Fibroblast of the aortic adventitia (primary cell): Measurements from ENCODE around the gene PSMB5. TPM values are rescaled to one million over a fixed set of nuclear protein-coding genes. Genes with fewer than 3 reads are reported as not detected.

Source experiments
- DNase-seq: peaks from one replicate; pipeline ENCODE4 v3.0.0-alpha.2; 2010; ENCODE audit warnings: low read depth
- H3K4me3 ChIP-seq: 2 replicates; pipeline ENCODE4 v1.5.1; 2011; ENCODE audit warnings: low read depth, mild to moderate bottlenecking, control low read depth, low read length, moderate library complexity
- total RNA-seq: library from RNA; depleted of rRNA; stranded (reverse); fragments of >200 nt; gene quantifications from 2 replicates; pipeline ENCODE4 v1.2.3, GENCODE V29; 2012; ENCODE audit warnings: low replicate concordance
- TF ChIP-seq, protein P1 (sequence below): IDR thresholded peaks from 2 replicates; pipeline ENCODE4 v1.5.1; 2011; ENCODE audit warnings: mild to moderate bottlenecking, low read length, control low read depth, inconsistent platforms; ENCODE audit not compliant: insufficient read depth

Gene PSMB5
- total RNA-seq, 1 donor = 164 TPM

DNA sequence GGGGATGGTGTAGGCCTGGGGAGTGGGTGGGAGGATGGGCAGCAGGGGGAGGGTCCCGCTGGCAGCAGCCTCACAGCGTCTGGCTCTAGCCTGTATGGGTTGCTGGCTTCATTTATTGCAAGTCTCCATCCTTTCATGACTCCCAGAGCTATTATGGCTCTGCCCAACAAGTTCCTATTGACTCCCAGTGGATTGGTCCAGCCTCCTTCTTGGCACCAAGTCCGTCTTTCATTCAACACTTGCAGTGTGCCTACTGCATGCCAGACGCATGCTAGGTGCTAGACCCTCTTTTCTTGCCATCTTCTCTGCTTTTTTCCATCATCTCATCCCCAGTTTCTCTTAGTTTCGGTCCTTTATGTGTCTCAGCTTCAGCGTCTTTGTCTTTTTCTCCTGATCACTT is 8.4 kb upstream of the PSMB5 start:
- DNase-seq = no peak
- TF ChIP-seq, protein P1, sequence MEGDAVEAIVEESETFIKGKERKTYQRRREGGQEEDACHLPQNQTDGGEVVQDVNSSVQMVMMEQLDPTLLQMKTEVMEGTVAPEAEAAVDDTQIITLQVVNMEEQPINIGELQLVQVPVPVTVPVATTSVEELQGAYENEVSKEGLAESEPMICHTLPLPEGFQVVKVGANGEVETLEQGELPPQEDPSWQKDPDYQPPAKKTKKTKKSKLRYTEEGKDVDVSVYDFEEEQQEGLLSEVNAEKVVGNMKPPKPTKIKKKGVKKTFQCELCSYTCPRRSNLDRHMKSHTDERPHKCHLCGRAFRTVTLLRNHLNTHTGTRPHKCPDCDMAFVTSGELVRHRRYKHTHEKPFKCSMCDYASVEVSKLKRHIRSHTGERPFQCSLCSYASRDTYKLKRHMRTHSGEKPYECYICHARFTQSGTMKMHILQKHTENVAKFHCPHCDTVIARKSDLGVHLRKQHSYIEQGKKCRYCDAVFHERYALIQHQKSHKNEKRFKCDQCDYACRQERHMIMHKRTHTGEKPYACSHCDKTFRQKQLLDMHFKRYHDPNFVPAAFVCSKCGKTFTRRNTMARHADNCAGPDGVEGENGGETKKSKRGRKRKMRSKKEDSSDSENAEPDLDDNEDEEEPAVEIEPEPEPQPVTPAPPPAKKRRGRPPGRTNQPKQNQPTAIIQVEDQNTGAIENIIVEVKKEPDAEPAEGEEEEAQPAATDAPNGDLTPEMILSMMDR = no peak

DNA sequence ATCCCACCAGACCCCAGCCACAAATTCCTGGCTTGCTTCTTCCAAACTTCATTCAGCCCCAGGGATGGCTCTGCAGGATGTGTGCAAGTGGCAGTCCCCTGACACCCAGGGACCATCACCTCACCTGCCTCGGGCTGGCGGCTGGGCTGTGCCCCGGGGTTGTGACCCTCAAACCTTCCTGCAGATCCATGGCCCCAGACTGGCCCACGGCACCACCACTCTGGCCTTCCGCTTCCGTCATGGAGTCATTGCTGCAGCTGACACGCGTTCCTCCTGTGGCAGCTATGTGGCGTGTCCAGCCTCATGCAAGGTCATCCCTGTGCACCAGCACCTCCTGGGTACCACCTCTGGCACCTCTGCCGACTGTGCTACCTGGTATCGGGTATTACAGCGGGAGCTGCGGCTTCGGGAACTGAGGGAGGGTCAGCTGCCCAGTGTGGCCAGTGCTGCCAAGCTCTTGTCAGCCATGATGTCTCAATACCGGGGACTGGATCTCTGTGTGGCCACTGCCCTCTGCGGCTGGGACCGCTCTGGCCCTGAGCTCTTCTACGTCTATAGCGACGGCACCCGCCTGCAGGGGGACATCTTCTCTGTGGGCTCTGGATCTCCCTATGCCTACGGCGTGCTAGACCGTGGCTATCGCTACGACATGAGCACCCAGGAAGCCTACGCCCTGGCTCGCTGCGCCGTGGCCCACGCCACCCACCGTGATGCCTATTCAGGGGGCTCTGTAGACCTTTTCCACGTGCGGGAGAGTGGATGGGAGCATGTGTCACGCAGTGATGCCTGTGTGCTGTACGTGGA is 7.7 kb upstream of the PSMB5 start, which contains the start of gene PSMB11:
TSS of gene PSMB11 (plus strand) at position 51 of the 804 bp plus-strand sequence. CDS start at position 65, 14 bp downstream.
- DNase-seq = no peak

More for the DNA sequence above, 8.4 kb upstream of the PSMB5 start:
- H3K4me3 ChIP-seq = no peak overlapping the region

DNA sequence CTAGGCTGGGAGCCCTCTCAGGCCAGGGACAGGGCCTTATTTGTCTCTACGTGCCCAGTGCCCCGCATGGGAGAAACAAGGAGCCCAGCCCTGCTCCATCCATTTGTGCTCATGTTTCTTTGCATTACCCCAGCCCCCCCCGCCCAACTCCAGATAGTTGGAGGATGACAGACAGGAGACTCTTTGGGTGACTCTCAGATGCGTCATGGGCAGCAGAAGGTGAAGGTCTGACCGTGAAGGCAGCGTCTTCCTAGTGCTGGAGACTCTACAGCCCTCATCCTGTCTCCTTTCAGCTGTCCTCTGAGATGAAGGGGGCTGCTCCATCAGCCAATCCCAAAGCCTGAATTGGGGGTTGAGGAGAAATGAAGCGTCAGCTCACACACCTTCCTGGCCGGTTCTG is 7.0 kb upstream of the PSMB5 start:
- no peak for DNase-seq
- no peak overlapping the region for H3K4me3 ChIP-seq
- TF ChIP-seq, protein P1 = no peak

More for the DNA sequence above, 7.7 kb upstream of the PSMB5 start, which contains the start of gene PSMB11:
- no peak within 1 kb of the TSS for H3K4me3 ChIP-seq
- TF ChIP-seq, protein P1 = no peak

DNA sequence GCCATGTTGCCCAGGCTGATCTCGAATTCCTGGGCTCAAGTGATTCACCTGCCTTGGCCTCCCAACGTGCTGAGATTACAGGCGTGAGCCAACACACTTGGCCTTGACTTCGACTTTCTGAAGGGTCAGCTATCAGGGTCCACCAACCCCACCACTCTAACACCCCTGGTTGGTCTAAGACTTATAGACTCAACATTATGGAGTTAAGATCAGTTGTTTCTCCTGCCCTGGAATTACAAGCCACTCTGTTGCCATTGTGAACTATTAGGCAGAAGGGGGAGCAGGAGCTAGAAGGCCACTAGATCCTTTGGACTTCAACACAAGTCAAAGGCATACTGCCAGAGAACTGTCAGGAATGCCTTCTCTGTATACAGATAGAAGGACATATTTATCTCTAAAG is 5.4 kb upstream of the PSMB5 start:
- no peak for DNase-seq
- no peak overlapping the region for H3K4me3 ChIP-seq
- TF ChIP-seq, protein P1 = no peak

DNA sequence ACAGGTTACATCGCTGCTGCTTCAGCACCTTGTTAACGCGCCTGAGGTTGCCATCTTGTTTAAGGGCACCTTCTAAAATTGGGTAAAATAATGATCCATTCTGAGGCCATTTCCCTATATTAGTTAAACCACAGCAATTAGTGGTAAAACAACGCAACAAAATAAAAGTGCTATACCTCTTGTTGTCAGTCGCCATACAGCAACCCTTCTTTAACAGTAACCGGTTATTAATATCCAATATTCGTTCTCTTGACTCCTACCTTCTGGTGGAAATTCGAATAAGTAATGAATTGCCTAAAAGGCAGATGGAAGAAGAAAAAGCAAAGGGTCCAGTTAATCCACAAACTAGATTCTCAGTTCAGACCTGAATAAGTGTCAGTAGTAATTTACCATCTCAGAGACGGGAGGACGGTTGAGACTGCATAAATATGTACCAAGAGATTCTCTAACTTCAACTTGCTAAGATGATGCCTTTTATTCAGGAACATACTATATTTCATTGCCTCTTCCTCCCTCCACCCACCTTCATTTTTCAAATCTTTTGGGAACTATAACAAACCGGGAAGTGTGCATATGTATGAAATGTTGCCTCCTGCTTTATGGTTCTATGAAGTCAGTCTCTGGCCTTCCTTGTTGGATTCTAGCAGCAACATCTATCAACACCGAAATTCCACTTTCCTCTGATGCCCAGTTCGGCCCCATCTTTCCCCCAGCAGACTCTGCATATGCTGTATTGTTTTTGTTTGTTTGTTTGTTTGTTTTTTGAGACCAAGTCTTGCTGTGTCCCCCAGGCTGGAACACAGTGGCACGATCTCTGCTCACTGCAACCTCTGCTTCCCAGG is 824 bp upstream of the PSMB5 start:
- H3K4me3 ChIP-seq = peak overlapping the region; percentile 94
- TF ChIP-seq, protein P1 = no peak
- DNase-seq = no peak

DNA sequence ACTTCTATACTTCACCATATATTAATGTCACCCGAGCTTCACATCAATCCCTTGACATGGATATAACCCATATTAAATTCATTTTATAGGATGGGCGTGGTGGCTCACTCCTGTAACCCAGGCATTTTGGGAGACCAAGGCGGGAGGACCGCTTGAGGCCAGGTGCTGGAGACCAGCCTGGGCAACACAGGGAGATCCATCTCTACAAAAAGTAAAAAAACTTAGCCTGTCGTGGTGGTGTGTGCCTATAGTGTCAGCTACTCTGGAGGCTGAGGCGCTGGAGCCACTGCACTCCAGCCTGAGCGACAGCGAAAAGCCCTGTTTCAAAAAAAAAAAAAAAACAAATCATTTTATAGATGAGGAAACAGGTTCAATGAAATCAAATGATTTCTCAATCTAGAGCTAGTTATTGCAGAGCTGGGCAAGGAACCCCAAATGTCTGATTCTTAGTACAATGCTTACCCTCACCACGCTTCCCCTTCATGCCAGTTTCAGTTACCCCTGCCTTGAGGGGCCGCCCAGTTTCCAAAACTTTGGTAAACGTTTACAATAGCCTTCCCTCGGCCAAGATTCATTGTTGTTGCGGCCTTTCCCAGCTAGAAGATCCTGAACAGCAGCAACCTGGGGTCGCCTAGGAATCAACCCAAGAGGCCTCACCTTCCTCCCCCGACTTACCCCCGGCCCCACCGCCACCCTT is 751 bp downstream of the PSMB5 start:
- peak overlapping the region; percentile 94 for H3K4me3 ChIP-seq
- peak; percentile 11 for DNase-seq
- TF ChIP-seq, protein P1 = no peak
